Measurements from ENCODE around the gene AMOTL1.
"Not testable (repeated sequence)": the region's sequence is repeated elsewhere in the genome, so short reads cannot be mapped to it uniquely, and the experiment has no call there.

Gene AMOTL1

GRCh38 chr11:94820480-94820879, 52.3 kb downstream of the AMOTL1 start:
- no peak for DNase-seq (ENCODE audit: low read depth, low spot score)

GRCh38 chr11:94821439-94821838, 53.3 kb downstream of the AMOTL1 start:
- no peak for DNase-seq (ENCODE audit: low read depth, low spot score)

- no peak for DNase-seq (ENCODE audit: low read depth, low spot score)
Observed at GRCh38 chr11:94822080-94822479, 53.9 kb downstream of the AMOTL1 start.

- DNase-seq (ENCODE audit: low read depth, low spot score), result no peak
Observed at GRCh38 chr11:94823102-94823732, 55.1 kb downstream of the AMOTL1 start.

- DNase-seq (ENCODE audit: low read depth, low spot score), result no peak
Observed at GRCh38 chr11:94825031-94825430, 56.9 kb downstream of the AMOTL1 start.

GRCh38 chr11:94825481-94825880, 57.3 kb downstream of the AMOTL1 start:
- no peak for DNase-seq (ENCODE audit: low read depth, low spot score)

- no peak for DNase-seq (ENCODE audit: low read depth, low spot score)
Observed at GRCh38 chr11:94826415-94826814, 58.3 kb downstream of the AMOTL1 start.

GRCh38 chr11:94828088-94828487, 59.9 kb downstream of the AMOTL1 start:
- no peak for DNase-seq (ENCODE audit: low read depth, low spot score)

- DNase-seq (ENCODE audit: low read depth, low spot score), result no peak
Observed at GRCh38 chr11:94830722-94831510, 62.8 kb downstream of the AMOTL1 start.

GRCh38 chr11:94831529-94831928, 63.4 kb downstream of the AMOTL1 start:
- no peak for DNase-seq (ENCODE audit: low read depth, low spot score)

- DNase-seq (ENCODE audit: low read depth, low spot score), result no peak
Observed at GRCh38 chr11:94832604-94833235, 64.6 kb downstream of the AMOTL1 start.

GRCh38 chr11:94834911-94835593, 66.9 kb downstream of the AMOTL1 start:
- no peak for DNase-seq (ENCODE audit: low read depth, low spot score)

GRCh38 chr11:94835594-94835927, 67.4 kb downstream of the AMOTL1 start:
- DNase-seq (ENCODE audit: low read depth, low spot score), result no peak

- no peak for DNase-seq (ENCODE audit: low read depth, low spot score)
Observed at GRCh38 chr11:94837317-94837716, 69.2 kb downstream of the AMOTL1 start.

- no peak for DNase-seq (ENCODE audit: low read depth, low spot score)
Observed at GRCh38 chr11:94838027-94838731, 70.0 kb downstream of the AMOTL1 start.

GRCh38 chr11:94840209-94840608, 72.1 kb downstream of the AMOTL1 start:
- DNase-seq (ENCODE audit: low read depth, low spot score), result no peak

- no peak for DNase-seq (ENCODE audit: low read depth, low spot score)
Observed at GRCh38 chr11:94844031-94844430, 75.9 kb downstream of the AMOTL1 start.

GRCh38 chr11:94845622-94846021, 77.5 kb downstream of the AMOTL1 start:
- peak; percentile 74 for DNase-seq (ENCODE audit: low read depth, low spot score)

- DNase-seq (ENCODE audit: low read depth, low spot score), result no peak
Observed at GRCh38 chr11:94849839-94850238, 81.7 kb downstream of the AMOTL1 start.

- no peak for DNase-seq (ENCODE audit: low read depth, low spot score)
Observed at GRCh38 chr11:94851864-94852636, 83.9 kb downstream of the AMOTL1 start.

- not testable (repeated sequence) for DNase-seq (ENCODE audit: low read depth, low spot score)
Observed at GRCh38 chr11:94853288-94853687, 85.1 kb downstream of the AMOTL1 start.

Data from brain pericyte (primary cell).